ENCODE results near the gene CINP.
"Not testable (repeated sequence)": the region's sequence is repeated elsewhere in the genome, so short reads cannot be mapped to it uniquely, and the experiment has no call there.

CINP gene

DNA sequence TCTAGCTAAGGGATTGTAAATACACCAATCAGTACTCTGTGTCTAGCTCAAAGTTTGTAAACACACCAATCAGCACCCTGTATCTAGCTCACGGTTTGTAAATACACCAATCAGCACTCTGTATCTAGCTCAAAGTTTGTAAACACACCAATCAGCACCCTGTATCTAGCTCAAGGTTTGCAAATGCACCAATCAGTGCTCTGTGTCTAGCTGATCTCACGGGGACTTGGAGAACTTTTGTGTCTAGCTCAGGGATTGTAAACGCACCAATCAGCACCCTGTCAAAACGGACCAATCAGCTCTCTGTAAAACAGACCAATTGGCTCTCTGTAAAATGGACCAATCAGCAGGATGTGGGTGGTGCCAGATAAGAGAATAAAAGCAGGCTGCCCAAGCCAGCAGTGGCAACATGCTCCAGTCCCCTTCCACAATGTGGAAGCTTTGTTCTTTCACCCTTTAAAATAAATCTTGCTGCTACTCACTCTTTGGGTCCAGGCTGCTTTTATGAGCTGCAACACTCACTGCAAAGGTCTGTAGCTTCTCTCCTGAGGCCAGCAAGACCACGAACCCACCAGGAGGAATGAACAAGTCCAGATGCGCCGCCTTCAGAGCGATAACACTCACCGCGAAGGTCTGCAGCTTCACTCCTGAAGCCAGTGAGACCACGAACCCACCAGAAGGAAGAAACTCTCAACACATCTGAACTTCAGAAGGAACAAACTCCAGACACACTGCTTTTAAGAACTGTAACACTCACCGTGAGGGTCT is 64.2 kb downstream of the CINP start:
- H3K36me3 Mint-ChIP-seq; H3K4me3 Mint-ChIP-seq; ATAC-seq (replicated peaks); H3K9me3 Mint-ChIP-seq; H3K27me3 Mint-ChIP-seq; H3K27ac Mint-ChIP-seq; H3K4me1 Mint-ChIP-seq; DNase-seq: not testable (repeated sequence)
